Measurements from ENCODE around the gene AKR1D1.

DNA sequence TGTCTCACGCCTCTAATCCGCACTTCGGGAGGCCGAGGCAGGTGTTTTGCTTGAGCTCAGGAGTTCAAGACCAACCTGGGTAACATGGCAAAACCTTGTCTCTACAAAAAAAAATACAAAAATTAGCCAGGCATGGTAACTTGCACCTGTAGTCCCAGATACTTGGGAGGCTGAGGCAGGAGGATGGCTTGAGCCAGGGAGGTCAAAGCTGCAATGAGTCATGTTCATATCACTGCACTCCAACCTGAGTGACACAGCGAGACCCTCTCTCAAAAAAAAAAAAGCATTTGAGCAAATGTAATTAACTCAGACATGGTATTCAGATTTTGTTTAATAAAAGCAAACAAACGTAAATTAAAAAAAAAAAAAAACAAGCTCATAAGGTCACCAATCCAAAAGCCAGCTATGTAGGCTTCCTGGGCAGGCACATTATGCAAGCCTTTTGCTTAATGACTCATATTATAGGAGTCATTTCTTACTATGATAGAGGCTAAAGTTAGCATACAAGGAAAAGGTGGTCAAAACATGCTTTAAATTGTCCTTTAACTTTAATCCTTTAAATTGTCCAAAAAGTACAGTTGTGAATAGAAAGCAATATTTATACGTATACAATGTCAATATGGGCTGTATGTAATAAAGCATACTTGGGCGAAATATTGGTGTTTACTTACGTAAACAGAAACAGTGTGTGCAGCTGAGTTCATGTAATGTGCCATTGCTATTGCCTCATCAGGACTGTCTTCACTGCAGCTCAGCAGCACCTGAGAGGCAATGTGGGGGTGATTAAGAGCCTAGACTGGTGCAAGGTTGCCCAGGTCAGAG lies 13.0 kb downstream of the AKR1D1 start:
- TF ChIP-seq, protein P1, sequence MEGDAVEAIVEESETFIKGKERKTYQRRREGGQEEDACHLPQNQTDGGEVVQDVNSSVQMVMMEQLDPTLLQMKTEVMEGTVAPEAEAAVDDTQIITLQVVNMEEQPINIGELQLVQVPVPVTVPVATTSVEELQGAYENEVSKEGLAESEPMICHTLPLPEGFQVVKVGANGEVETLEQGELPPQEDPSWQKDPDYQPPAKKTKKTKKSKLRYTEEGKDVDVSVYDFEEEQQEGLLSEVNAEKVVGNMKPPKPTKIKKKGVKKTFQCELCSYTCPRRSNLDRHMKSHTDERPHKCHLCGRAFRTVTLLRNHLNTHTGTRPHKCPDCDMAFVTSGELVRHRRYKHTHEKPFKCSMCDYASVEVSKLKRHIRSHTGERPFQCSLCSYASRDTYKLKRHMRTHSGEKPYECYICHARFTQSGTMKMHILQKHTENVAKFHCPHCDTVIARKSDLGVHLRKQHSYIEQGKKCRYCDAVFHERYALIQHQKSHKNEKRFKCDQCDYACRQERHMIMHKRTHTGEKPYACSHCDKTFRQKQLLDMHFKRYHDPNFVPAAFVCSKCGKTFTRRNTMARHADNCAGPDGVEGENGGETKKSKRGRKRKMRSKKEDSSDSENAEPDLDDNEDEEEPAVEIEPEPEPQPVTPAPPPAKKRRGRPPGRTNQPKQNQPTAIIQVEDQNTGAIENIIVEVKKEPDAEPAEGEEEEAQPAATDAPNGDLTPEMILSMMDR (IDR thresholded peaks at IDR 0.05), result no peak
- no peak for TF ChIP-seq POLR2A (IDR thresholded peaks at IDR 0.05)

All from thyroid gland (tissue), 4 donors.